H9 (cell line): ENCODE measurements around the gene ALB. TPM values are rescaled to one million over a fixed set of nuclear protein-coding genes. Genes with fewer than 3 reads are reported as not detected.

Experiments
- DNase-seq: peaks from one replicate; pipeline ENCODE4 v3.0.0-alpha.2; 2017
- H2AFZ ChIP-seq: one replicate; pipeline ENCODE4 v1.6.1; 2013; ENCODE audit warnings: mild to moderate bottlenecking, low read length, control low read depth, moderate library complexity
- H2AK5ac ChIP-seq: 2 replicates; pipeline ENCODE4 v1.6.1; 2013; ENCODE audit warnings: low read length, control low read depth, mixed read lengths; ENCODE audit not compliant: insufficient read length
- H2BK120ac ChIP-seq: one replicate; pipeline ENCODE4 v1.6.1; 2013; ENCODE audit warnings: low read depth, mild to moderate bottlenecking, low read length, control low read depth, inconsistent platforms; ENCODE audit not compliant: poor library complexity, severe bottlenecking
- H2BK12ac ChIP-seq: 2 replicates; pipeline ENCODE4 v1.6.1; 2013; ENCODE audit warnings: low read length, control low read depth, mixed read lengths, low read depth; ENCODE audit not compliant: insufficient read length
- H2BK15ac ChIP-seq: 2 replicates; pipeline ENCODE4 v1.6.1; 2013; ENCODE audit warnings: low read depth, low read length, control low read depth
- H2BK20ac ChIP-seq: one replicate; pipeline ENCODE4 v1.6.1; 2013; ENCODE audit warnings: low read depth, mild to moderate bottlenecking, low read length, control low read depth, inconsistent platforms; ENCODE audit not compliant: poor library complexity, severe bottlenecking
- H2BK5ac ChIP-seq: 2 replicates; pipeline ENCODE4 v1.6.1; 2013; ENCODE audit warnings: low read length, control low read depth, mixed read lengths; ENCODE audit not compliant: insufficient read length
- H3K14ac ChIP-seq: 2 replicates; pipeline ENCODE4 v1.6.1; 2013; ENCODE audit warnings: low read length, control low read depth; ENCODE audit not compliant: insufficient read depth
- H3K18ac ChIP-seq: 2 replicates; pipeline ENCODE4 v1.6.1; 2013; ENCODE audit warnings: low read depth, mild to moderate bottlenecking, mixed read lengths, low read length, control low read depth; ENCODE audit not compliant: insufficient read length
- H3K23ac ChIP-seq: 2 replicates; pipeline ENCODE4 v1.6.1; 2013; ENCODE audit warnings: low read length, control low read depth, mixed read lengths, low read depth; ENCODE audit not compliant: insufficient read length
- H3K23me2 ChIP-seq: 2 replicates; pipeline ENCODE4 v1.6.1; 2013; ENCODE audit warnings: low read depth, mild to moderate bottlenecking, mixed read lengths, low read length, control low read depth; ENCODE audit not compliant: insufficient read length, poor library complexity, severe bottlenecking
- H3K27ac ChIP-seq: 2 replicates; pipeline ENCODE4 v1.5.1; 2013; ENCODE audit warnings: low read length, control low read depth, mixed read lengths, low read depth; ENCODE audit not compliant: insufficient read length
- H3K27me3 ChIP-seq: 2 replicates; pipeline ENCODE4 v1.6.1; 2013; ENCODE audit warnings: low read length, control low read depth, inconsistent platforms; ENCODE audit not compliant: insufficient read depth
- H3K4ac ChIP-seq: 2 replicates; pipeline ENCODE4 v1.6.1; 2013; ENCODE audit warnings: low read depth, mild to moderate bottlenecking, control low read depth, inconsistent platforms, low read length, moderate library complexity
- H3K4me1 ChIP-seq: 2 replicates; pipeline ENCODE4 v1.6.1; 2013; ENCODE audit warnings: low read length, control low read depth, inconsistent platforms; ENCODE audit not compliant: insufficient read depth
- H3K4me2 ChIP-seq: 2 replicates; pipeline ENCODE4 v1.6.1; 2013; ENCODE audit warnings: low read length, control low read depth, mixed read lengths; ENCODE audit not compliant: insufficient read length, insufficient read depth
- H3K56ac ChIP-seq: 2 replicates; pipeline ENCODE4 v1.6.1; 2013; ENCODE audit warnings: low read depth, mild to moderate bottlenecking, mixed read lengths, low read length, control low read depth; ENCODE audit not compliant: insufficient read length
- H3K79me1 ChIP-seq: 2 replicates; pipeline ENCODE4 v1.6.1; 2013; ENCODE audit warnings: low read depth, mild to moderate bottlenecking, moderate library complexity, low read length, control low read depth, inconsistent platforms; ENCODE audit not compliant: insufficient read depth, poor library complexity, severe bottlenecking
- H3K79me2 ChIP-seq: 2 replicates; pipeline ENCODE4 v1.6.1; 2013; ENCODE audit warnings: low read length, control low read depth, inconsistent platforms; ENCODE audit not compliant: insufficient read depth
- H3K9ac ChIP-seq: 2 replicates; pipeline ENCODE4 v1.6.1; 2013; ENCODE audit warnings: low read length, control low read depth, mixed read lengths; ENCODE audit not compliant: insufficient read length; ENCODE audit errors: extremely low read depth
- H3K9me3 ChIP-seq: one replicate; pipeline ENCODE4 v1.6.1; 2013; ENCODE audit warnings: low read depth, low read length, inconsistent platforms; ENCODE audit not compliant: control insufficient read depth
- H3T11ph ChIP-seq: one replicate; pipeline ENCODE4 v1.6.1; 2013; ENCODE audit warnings: mild to moderate bottlenecking, low read length, control low read depth, inconsistent platforms
- H4K20me1 ChIP-seq: one replicate; pipeline ENCODE4 v1.6.1; 2013; ENCODE audit not compliant: control insufficient read depth, insufficient read length, insufficient read depth
- H4K5ac ChIP-seq: 2 replicates; pipeline ENCODE4 v1.6.1; 2013; ENCODE audit warnings: low read depth, mild to moderate bottlenecking, mixed read lengths, low read length, control low read depth; ENCODE audit not compliant: insufficient read length
- H4K8ac ChIP-seq: replicated peaks from 2 replicates; pipeline ENCODE4 v1.6.1; 2013; ENCODE audit warnings: low read length, control low read depth, mixed read lengths, low read depth; ENCODE audit not compliant: insufficient read length
- H4K91ac ChIP-seq: 2 replicates; pipeline ENCODE4 v1.6.1; 2013; ENCODE audit warnings: low read depth, mild to moderate bottlenecking, moderate library complexity, mixed read lengths, low read length, control low read depth; ENCODE audit not compliant: insufficient read length
- H3K27ac Mint-ChIP-seq, 3 experiments: 2 replicates in 2 of 3; 3 replicates in 1 of 3; pipeline ENCODE4 v1.8.0; 2020 to 2021; ENCODE audit warnings: mixed read lengths in 3 of 3, mild to moderate bottlenecking in 1 of 3, moderate library complexity in 1 of 3
- H3K27me3 Mint-ChIP-seq: 2 replicates; pipeline ENCODE4 v1.8.0; 2021; ENCODE audit warnings: low read depth, mild to moderate bottlenecking, moderate library complexity, mixed read lengths
- H3K36me3 Mint-ChIP-seq, 3 experiments: 2 replicates in 2 of 3; 3 replicates in 1 of 3; pipeline ENCODE4 v1.8.0; 2020 to 2021; ENCODE audit warnings: low read depth in 3 of 3, mixed read lengths in 3 of 3; ENCODE audit not compliant: insufficient read depth in 1 of 3
- H3K4me1 Mint-ChIP-seq, 2 experiments: 2 replicates each; pipeline ENCODE4 v1.8.0; 2020; ENCODE audit warnings: mixed read lengths in 2 of 2
- H3K4me3 Mint-ChIP-seq, 2 experiments: 2 replicates in 1 of 2; 3 replicates in 1 of 2; pipeline ENCODE4 v1.8.0; 2020 to 2021; ENCODE audit warnings: mild to moderate bottlenecking in 2 of 2, mixed read lengths in 2 of 2, moderate library complexity in 1 of 2
- H3K9me3 Mint-ChIP-seq, 2 experiments: 2 replicates in 1 of 2; 3 replicates in 1 of 2; pipeline ENCODE4 v1.8.0; 2020; ENCODE audit warnings: mild to moderate bottlenecking in 2 of 2, mixed read lengths in 2 of 2, moderate library complexity in 1 of 2
- WGBS: extraction: QIAGEN DNeasy Blood & Tissue Kit; methylation state at CpG from one replicate; pipeline ENCODE4 v1.1.7; 2013; ENCODE audit warnings: missing lambda C conversion rate, low lambda C conversion rate, mixed read lengths; ENCODE audit not compliant: insufficient read length; ENCODE audit errors: extremely low coverage; 5-methylcytosine and 5-hydroxymethylcytosine counted together
- total RNA-seq: library from RNA; stranded (reverse); gene quantifications from 2 replicates; pipeline ENCODE4 v1.2.1, GENCODE V29; 2021
- TF ChIP-seq, protein P1 (sequence below): fragments of 200-600 bp; sonication (generic); conservative IDR thresholded peaks from 3 replicates; pipeline ENCODE4 v1.8.0; 2021; ENCODE audit warnings: antibody characterized with exemption, mild to moderate bottlenecking

ALB gene
- total RNA-seq, 1 experiment from 2014 or later = not detected

DNA sequence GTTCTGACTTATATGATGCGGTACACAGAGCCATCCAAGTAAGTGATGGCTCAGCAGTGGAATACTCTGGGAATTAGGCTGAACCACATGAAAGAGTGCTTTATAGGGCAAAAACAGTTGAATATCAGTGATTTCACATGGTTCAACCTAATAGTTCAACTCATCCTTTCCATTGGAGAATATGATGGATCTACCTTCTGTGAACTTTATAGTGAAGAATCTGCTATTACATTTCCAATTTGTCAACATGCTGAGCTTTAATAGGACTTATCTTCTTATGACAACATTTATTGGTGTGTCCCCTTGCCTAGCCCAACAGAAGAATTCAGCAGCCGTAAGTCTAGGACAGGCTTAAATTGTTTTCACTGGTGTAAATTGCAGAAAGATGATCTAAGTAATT is 16.5 kb downstream of the ALB start:
- Histone ChIP-seq H3K4me1 (no peaks in the 10 kb centered on the region), H3K9ac (no peak overlapping the region), H2AK5ac (no peak overlapping the region), H3T11ph (no peak overlapping the region), H3K56ac (no peak overlapping the region), H4K5ac (no peak overlapping the region), H3K79me2 (no peaks in the 10 kb centered on the region), H4K91ac (no peak overlapping the region), H2BK12ac (no peak overlapping the region), H4K20me1 (no peaks in the 10 kb centered on the region), H3K18ac (no peak overlapping the region), H2AFZ (no peak overlapping the region), H3K23ac (no peak overlapping the region), H2BK5ac (no peak overlapping the region), H3K4ac (no peak overlapping the region), H2BK15ac (no peak overlapping the region), H3K27ac (no peak overlapping the region), H2BK20ac (no peak overlapping the region), H3K79me1 (no peaks in the 10 kb centered on the region), H2BK120ac (no peak overlapping the region), H3K27me3 (no peaks in the 10 kb centered on the region), H3K4me2 (no peak overlapping the region), H3K14ac (no peak overlapping the region), H3K9me3 (no peaks in the 10 kb centered on the region), H4K8ac (no peak overlapping the region), H3K23me2 (no peaks in the 10 kb centered on the region)
- H3K4me1 Mint-ChIP-seq = peaks cover 3 to 4% of the 10 kb centered on the region in 2 experiments; a peak in 3 of 4 replicates
- H3K9me3 Mint-ChIP-seq = no peaks in the 10 kb centered on the region
- no peaks in the 10 kb centered on the region for H3K36me3 Mint-ChIP-seq
- H3K4me3 Mint-ChIP-seq = no peak overlapping the region
- H3K27ac Mint-ChIP-seq = no peak overlapping the region
- H3K27me3 Mint-ChIP-seq = no peaks in the 10 kb centered on the region
- no CpG with 5 or more reads among the region's 2 CpGs for WGBS
- DNase-seq = no peak
- TF ChIP-seq, protein P1, sequence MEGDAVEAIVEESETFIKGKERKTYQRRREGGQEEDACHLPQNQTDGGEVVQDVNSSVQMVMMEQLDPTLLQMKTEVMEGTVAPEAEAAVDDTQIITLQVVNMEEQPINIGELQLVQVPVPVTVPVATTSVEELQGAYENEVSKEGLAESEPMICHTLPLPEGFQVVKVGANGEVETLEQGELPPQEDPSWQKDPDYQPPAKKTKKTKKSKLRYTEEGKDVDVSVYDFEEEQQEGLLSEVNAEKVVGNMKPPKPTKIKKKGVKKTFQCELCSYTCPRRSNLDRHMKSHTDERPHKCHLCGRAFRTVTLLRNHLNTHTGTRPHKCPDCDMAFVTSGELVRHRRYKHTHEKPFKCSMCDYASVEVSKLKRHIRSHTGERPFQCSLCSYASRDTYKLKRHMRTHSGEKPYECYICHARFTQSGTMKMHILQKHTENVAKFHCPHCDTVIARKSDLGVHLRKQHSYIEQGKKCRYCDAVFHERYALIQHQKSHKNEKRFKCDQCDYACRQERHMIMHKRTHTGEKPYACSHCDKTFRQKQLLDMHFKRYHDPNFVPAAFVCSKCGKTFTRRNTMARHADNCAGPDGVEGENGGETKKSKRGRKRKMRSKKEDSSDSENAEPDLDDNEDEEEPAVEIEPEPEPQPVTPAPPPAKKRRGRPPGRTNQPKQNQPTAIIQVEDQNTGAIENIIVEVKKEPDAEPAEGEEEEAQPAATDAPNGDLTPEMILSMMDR = no peak
